BLaER1 treated with 17β-estradiol and CSF1 and Interleukin-3, amounts not matched to agents 10 nM and 100 nM (cell line): ENCODE data around the gene TRPC3.

Experiments used
- H3K27ac ChIP-seq, 11 experiments: shearing (Covaris generic); formaldehyde crosslinking; 2 replicates each; pipeline ENCODE4 v1.8.1; 2022
- H3K27me3 ChIP-seq, 11 experiments: shearing (Covaris generic); formaldehyde crosslinking; 2 replicates each; pipeline ENCODE4 v1.8.1; 2022
- H3K36me3 ChIP-seq, 11 experiments: shearing (Covaris generic); formaldehyde crosslinking; 2 replicates each; pipeline ENCODE4 v1.8.1; 2022
- H3K4me1 ChIP-seq, 10 experiments: shearing (Covaris generic); formaldehyde crosslinking; 2 replicates each; pipeline ENCODE4 v1.8.1; 2022
- H3K4me2 ChIP-seq, 11 experiments: shearing (Covaris generic); formaldehyde crosslinking; 2 replicates each; pipeline ENCODE4 v1.8.1; 2022
- H3K4me3 ChIP-seq, 10 experiments: shearing (Covaris generic); formaldehyde crosslinking; 2 replicates each; pipeline ENCODE4 v1.8.1; 2022
- H3K9ac ChIP-seq, 11 experiments: shearing (Covaris generic); formaldehyde crosslinking; 2 replicates each; pipeline ENCODE4 v1.8.1; 2022
- H3K9me3 ChIP-seq, 11 experiments: shearing (Covaris generic); formaldehyde crosslinking; replicated peaks in 1 of 11; 2 replicates each; pipeline ENCODE4 v1.8.1; 2022
- H4K20me1 ChIP-seq, 11 experiments: shearing (Covaris generic); formaldehyde crosslinking; 2 replicates each; pipeline ENCODE4 v1.8.1; 2022
- Cebpa-rat ChIP-seq, 11 experiments: shearing (Covaris generic); IDR thresholded peaks; 2 replicates each; pipeline ENCODE4 v1.8.1; 2022

TRPC3 gene

DNA sequence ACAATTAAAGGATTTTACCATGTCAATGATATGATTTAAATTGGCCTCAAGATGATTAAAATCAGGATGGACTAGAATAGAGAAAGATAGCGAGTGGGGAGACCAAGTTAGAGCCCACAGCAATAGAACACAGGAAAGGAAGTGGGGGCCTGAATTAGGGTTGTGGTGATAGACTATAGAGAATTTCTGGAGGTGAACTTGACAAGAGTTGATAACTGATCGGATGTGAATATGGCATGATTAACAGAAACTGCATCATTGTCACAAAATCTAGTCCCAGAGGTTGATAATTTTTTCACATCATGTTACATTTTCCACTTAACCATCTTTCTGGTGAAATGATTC is 26.3 kb upstream of the TRPC3 start:
- no peaks in the 10 kb centered on the region for H3K27me3 ChIP-seq
- H3K4me1 ChIP-seq = peaks cover 17 to 29% (median 23%) of the 10 kb centered on the region in 10 experiments
- no peak overlapping the region for H3K9ac ChIP-seq
- no peaks in the 10 kb centered on the region for H3K36me3 ChIP-seq
- H3K4me2 ChIP-seq = peak overlapping the region; percentile 55 to 87 (median 68)
- no peaks in the 10 kb centered on the region for H3K9me3 ChIP-seq
- no peaks in the 10 kb centered on the region for H4K20me1 ChIP-seq
- peak overlapping the region in 6 of 11 experiments; percentile 1 to 33 (median 15); a peak in 4 of 22 replicates for H3K27ac ChIP-seq
- peak overlapping the region in 1 of 10 experiments; percentile 12; a peak in 1 of 20 replicates for H3K4me3 ChIP-seq
- TF ChIP-seq Cebpa-rat (IDR thresholded peaks at IDR 0.05) = no peak

GRCh38 chr4:121977251-121978171 is 25.7 kb upstream of the TRPC3 start:
- no peaks in the 10 kb centered on the region for H3K9me3 ChIP-seq
- H3K4me3 ChIP-seq = peak overlapping the region in 1 of 10 experiments; percentile 12; a peak in 1 of 20 replicates
- no peaks in the 10 kb centered on the region for H3K36me3 ChIP-seq
- no peaks in the 10 kb centered on the region for H3K27me3 ChIP-seq
- H3K4me1 ChIP-seq = peaks cover 17 to 29% (median 23%) of the 10 kb centered on the region in 10 experiments
- peak overlapping the region in 7 of 11 experiments; percentile 12 to 59 (median 33); a peak in 11 of 22 replicates for H3K27ac ChIP-seq
- H3K9ac ChIP-seq = peak overlapping the region in 2 of 11 experiments; percentile 22 to 31; a peak in 1 of 22 replicates
- no peak for TF ChIP-seq Cebpa-rat (IDR thresholded peaks at IDR 0.05)
- no peaks in the 10 kb centered on the region for H4K20me1 ChIP-seq
- peak overlapping the region; percentile 55 to 87 (median 68) for H3K4me2 ChIP-seq

DNA sequence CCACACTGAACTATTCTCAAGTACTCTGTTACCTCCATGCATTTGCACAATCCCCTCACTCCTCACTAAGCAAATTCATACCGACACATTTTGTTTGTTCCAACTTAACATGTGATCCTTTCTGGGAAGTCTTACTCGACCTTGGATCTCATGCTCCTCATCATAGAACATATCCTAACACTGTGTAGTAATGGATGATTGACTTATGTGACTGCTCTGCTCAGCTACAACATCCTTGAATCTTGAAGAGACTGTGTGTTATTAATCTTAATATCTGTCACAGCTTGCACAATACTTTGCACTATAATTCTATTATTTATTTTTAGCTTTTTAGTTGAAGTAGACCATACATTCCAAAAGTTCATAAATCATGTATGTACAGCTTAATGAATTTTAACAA is 23.9 kb upstream of the TRPC3 start:
- H4K20me1 ChIP-seq = no peaks in the 10 kb centered on the region
- H3K9me3 ChIP-seq = no peaks in the 10 kb centered on the region
- H3K4me2 ChIP-seq = no peak overlapping the region
- H3K9ac ChIP-seq = no peak overlapping the region
- H3K27me3 ChIP-seq = no peaks in the 10 kb centered on the region
- H3K27ac ChIP-seq = no peak overlapping the region
- no peak overlapping the region for H3K4me3 ChIP-seq
- no peaks in the 10 kb centered on the region for H3K36me3 ChIP-seq
- TF ChIP-seq Cebpa-rat (IDR thresholded peaks at IDR 0.05) = no peak
- peaks cover 17 to 29% (median 23%) of the 10 kb centered on the region in 10 experiments for H3K4me1 ChIP-seq

DNA sequence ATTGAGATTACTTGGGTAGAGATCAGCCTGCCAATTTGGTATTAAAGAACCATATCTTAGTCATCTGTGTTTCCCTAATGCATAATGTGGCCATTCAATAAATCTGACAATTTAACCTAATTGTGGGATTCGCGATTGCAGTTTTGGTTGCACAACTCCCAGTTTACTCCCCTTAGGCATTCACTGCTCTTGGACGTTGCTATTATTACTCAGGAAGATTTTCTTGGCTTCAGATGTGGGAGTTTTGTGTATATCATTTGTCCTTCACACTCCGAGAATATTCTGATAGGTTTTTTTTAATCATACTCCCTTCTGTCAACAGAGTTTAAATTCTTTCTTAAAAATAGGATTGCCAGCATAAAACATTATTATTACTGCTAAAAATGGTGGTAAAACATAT is 22.0 kb upstream of the TRPC3 start:
- no peak overlapping the region for H3K27ac ChIP-seq
- no peaks in the 10 kb centered on the region for H3K9me3 ChIP-seq
- H3K4me3 ChIP-seq = no peak overlapping the region

GRCh38 chr4:121968859-121969258 is 17.0 kb upstream of the TRPC3 start:
- Histone ChIP-seq H3K4me3 (no peak overlapping the region), H3K27me3 (no peaks in the 10 kb centered on the region), H3K27ac (no peak overlapping the region), H3K4me1 (no peaks in the 10 kb centered on the region), H3K9me3 (no peaks in the 10 kb centered on the region), H3K9ac (no peak overlapping the region), H3K4me2 (no peak overlapping the region), H3K36me3 (no peaks in the 10 kb centered on the region), H4K20me1 (no peaks in the 10 kb centered on the region)
- no peak for TF ChIP-seq Cebpa-rat (IDR thresholded peaks at IDR 0.05)

More for the DNA sequence above, 22.0 kb upstream of the TRPC3 start:
- H4K20me1 ChIP-seq = no peaks in the 10 kb centered on the region
- no peak overlapping the region for H3K9ac ChIP-seq
- peaks cover 17 to 25% (median 22%) of the 10 kb centered on the region in 10 experiments for H3K4me1 ChIP-seq
- no peak overlapping the region for H3K4me2 ChIP-seq
- no peaks in the 10 kb centered on the region for H3K36me3 ChIP-seq
- H3K27me3 ChIP-seq = no peaks in the 10 kb centered on the region
- TF ChIP-seq Cebpa-rat (IDR thresholded peaks at IDR 0.05) = no peak

- TF ChIP-seq Cebpa-rat (IDR thresholded peaks at IDR 0.05) = no peak
- Histone ChIP-seq H3K27ac (no peak overlapping the region), H3K4me2 (no peak overlapping the region), H3K9ac (no peak overlapping the region), H3K4me3 (no peak overlapping the region), H3K27me3 (no peaks in the 10 kb centered on the region), H3K9me3 (no peaks in the 10 kb centered on the region), H3K36me3 (no peaks in the 10 kb centered on the region), H4K20me1 (no peaks in the 10 kb centered on the region), H3K4me1 (no peaks in the 10 kb centered on the region)
Measured at GRCh38 chr4:121964958-121965357, 13.1 kb upstream of the TRPC3 start.

- Histone ChIP-seq H3K27ac (no peak overlapping the region), H3K4me3 (no peak overlapping the region), H4K20me1 (no peaks in the 10 kb centered on the region), H3K9ac (no peak overlapping the region), H3K4me1 (no peaks in the 10 kb centered on the region), H3K36me3 (no peaks in the 10 kb centered on the region), H3K9me3 (no peaks in the 10 kb centered on the region), H3K4me2 (no peak overlapping the region), H3K27me3 (no peaks in the 10 kb centered on the region)
- TF ChIP-seq Cebpa-rat (IDR thresholded peaks at IDR 0.05) = no peak
Measured at GRCh38 chr4:121960818-121961217, 9.0 kb upstream of the TRPC3 start.

DNA sequence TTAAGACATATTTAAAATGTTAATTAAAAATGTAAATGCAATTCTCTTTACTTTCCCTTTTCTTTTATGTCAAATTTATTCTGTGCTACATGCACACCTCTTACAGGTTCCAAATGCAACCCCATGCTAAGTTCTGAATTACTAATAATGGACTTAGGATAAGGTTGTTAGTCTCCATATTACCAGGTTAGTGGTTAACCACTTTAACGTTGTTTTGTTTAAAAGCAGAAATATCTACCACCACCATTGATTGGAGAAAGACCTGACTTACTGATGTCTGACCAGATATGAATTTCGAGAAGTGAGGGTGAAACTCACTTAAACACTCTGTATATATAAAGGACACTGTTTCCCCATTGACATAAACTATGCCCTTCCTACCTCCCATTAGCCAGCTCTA is 6.9 kb upstream of the TRPC3 start:
- Histone ChIP-seq H3K27ac (no peak overlapping the region), H3K4me2 (no peak overlapping the region), H3K4me1 (no peaks in the 10 kb centered on the region), H3K27me3 (peaks cover 3 to 14% (median 10%) of the 10 kb centered on the region in 11 experiments; a peak in 19 of 22 replicates), H3K9ac (no peak overlapping the region), H3K36me3 (no peaks in the 10 kb centered on the region), H4K20me1 (no peaks in the 10 kb centered on the region), H3K9me3 (no peaks in the 10 kb centered on the region), H3K4me3 (no peak overlapping the region)
- TF ChIP-seq Cebpa-rat (IDR thresholded peaks at IDR 0.05) = no peak

- H3K4me3 ChIP-seq = no peak overlapping the region
- peaks cover 18 to 29% (median 25%) of the 10 kb centered on the region in 11 experiments for H3K27me3 ChIP-seq
- TF ChIP-seq Cebpa-rat (IDR thresholded peaks at IDR 0.05) = no peak
- no peak overlapping the region for H3K27ac ChIP-seq
- H3K9me3 ChIP-seq = no peaks in the 10 kb centered on the region
- no peak overlapping the region for H3K4me2 ChIP-seq
- H3K36me3 ChIP-seq = no peaks in the 10 kb centered on the region
- peaks cover 0 to 1% (median 0%) of the 10 kb centered on the region in 10 experiments; a peak in 1 of 20 replicates for H3K4me1 ChIP-seq
- no peak overlapping the region for H3K9ac ChIP-seq
- no peaks in the 10 kb centered on the region; a peak in 1 of 22 replicates for H4K20me1 ChIP-seq
Measured at GRCh38 chr4:121957266-121957665, 5.4 kb upstream of the TRPC3 start.
